Omental fat pad (tissue), 4 donors: ENCODE results near the gene DYNLT2B. TPM values are rescaled to one million over a fixed set of nuclear protein-coding genes. Genes with fewer than 3 reads are reported as not detected.
"Not testable (repeated sequence)": the region's sequence is repeated elsewhere in the genome, so short reads cannot be mapped to it uniquely, and the experiment has no call there.

Experiments
- ATAC-seq: fragments of 150-250 bp; one replicate; pipeline ENCODE4 v1.9.1; 2016; ENCODE audit warnings: mild to moderate bottlenecking, moderate library complexity; ENCODE audit not compliant: low FRiP score
- DNase-seq: peaks from one replicate; pipeline ENCODE4 v3.0.0-alpha.2; 2019; ENCODE audit warnings: low spot score
- total RNA-seq, 4 donors: library from RNA; depleted of rRNA; stranded (reverse); fragments of >200 nt; gene quantifications; one replicate each; pipeline ENCODE4 v1.1.0, GENCODE V29; 2016
- TF ChIP-seq, protein P1 (sequence below), 3 donors: fragments of 450-650 bp; IDR thresholded peaks; one replicate each; pipeline ENCODE4 v1.5.1; 2016 to 2017; ENCODE audit warnings: antibody characterized with exemption in 3 of 3, mild to moderate bottlenecking in 3 of 3, moderate library complexity in 2 of 3

The DYNLT2B gene
- 1 to 10 TPM in 3 of 4 donors, not detected in 1; 3.8 to 6.6 (median 4.6) TPM for total RNA-seq

DNA sequence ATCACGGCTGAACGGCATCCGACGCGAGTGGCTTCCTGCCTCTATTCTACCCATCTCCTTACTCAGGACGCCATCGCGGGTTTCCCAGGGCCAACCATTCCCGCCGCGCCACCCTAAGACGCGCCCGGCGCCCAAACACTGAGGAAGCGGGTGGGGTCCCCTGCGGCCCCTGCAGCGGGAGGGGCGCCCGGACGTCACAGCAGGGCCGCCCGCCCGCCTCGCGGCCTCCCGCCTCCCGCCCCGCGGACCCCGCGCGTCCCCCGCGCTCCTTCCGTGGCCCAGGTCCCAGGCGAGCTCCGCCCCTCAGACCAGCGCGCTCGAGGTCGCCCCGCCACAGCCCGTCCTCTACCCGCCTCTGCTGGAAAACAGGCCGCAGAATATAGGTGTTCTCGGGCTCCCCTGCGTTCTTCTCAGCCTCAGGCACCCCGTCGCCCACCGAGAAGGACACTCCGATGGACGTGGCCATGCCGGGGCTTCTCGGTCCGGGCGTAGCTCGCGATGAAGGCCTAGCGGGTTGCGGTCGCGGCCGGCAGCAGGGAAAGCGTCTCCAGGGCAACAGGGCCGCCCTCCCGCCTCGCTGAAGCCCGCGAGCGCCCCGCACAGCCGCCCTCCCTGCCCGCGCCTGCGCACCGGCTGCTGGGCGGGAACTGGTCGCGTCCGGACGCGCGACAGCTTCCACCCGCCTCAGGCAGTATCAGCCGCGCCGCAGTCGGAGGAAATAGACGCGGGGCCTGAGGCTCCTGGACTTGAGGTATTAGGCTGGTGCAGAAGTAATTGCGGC lies at the start of gene DYNLT2B:
TSS of gene DYNLT2B (minus strand) at position 554 of the 781 bp plus-strand sequence. CDS start at position 466, 88 bp downstream.
- TF ChIP-seq, protein P1, sequence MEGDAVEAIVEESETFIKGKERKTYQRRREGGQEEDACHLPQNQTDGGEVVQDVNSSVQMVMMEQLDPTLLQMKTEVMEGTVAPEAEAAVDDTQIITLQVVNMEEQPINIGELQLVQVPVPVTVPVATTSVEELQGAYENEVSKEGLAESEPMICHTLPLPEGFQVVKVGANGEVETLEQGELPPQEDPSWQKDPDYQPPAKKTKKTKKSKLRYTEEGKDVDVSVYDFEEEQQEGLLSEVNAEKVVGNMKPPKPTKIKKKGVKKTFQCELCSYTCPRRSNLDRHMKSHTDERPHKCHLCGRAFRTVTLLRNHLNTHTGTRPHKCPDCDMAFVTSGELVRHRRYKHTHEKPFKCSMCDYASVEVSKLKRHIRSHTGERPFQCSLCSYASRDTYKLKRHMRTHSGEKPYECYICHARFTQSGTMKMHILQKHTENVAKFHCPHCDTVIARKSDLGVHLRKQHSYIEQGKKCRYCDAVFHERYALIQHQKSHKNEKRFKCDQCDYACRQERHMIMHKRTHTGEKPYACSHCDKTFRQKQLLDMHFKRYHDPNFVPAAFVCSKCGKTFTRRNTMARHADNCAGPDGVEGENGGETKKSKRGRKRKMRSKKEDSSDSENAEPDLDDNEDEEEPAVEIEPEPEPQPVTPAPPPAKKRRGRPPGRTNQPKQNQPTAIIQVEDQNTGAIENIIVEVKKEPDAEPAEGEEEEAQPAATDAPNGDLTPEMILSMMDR (IDR thresholded peaks at IDR 0.05), result no peak
- ATAC-seq (peak; percentile 98), DNase-seq (peak; percentile 60)

DNA sequence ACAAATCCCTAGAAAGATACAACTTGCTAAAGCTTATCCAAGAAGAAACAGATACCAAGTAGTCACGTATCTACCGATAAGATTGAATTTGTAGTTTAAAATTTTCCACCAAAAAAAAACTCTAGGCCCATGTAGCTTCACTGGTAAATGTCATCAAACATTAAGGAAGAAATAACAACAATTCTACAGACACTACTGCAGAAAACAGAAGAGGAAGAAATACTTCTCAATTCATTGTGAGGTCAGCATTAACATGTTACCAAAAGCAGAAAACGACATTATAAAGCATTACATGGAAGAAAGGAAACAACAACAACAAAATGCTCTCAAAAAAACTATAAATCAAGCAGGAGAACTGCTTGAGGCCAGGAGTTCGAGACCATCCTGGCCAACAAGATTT lies 47.7 kb upstream of the DYNLT2B start:
- TF ChIP-seq, protein P1 (IDR thresholded peaks at IDR 0.05), result no peak
- ATAC-seq, result no peak
- no peak for DNase-seq

DNA sequence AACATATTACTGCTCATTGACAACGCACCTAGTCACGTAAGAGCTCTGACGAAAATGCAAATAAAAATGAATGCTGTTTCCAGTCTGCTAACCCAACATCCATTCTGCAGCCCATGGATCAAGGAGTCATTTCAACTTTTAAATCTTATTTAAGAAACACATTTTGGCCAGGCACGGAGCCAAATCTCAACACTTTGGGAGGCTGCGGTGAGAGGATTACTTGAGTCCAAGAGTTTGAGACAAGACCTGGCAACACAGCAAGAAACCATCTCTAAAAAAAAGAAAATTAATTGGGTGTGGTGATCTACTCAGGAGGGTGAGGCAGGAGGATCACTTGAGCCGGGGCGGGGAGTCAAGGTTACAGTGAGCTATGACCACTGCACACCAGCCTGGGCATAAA lies 42.5 kb upstream of the DYNLT2B start:
- no peak for DNase-seq
- no peak for ATAC-seq
- TF ChIP-seq, protein P1 (IDR thresholded peaks at IDR 0.05), result no peak

DNA sequence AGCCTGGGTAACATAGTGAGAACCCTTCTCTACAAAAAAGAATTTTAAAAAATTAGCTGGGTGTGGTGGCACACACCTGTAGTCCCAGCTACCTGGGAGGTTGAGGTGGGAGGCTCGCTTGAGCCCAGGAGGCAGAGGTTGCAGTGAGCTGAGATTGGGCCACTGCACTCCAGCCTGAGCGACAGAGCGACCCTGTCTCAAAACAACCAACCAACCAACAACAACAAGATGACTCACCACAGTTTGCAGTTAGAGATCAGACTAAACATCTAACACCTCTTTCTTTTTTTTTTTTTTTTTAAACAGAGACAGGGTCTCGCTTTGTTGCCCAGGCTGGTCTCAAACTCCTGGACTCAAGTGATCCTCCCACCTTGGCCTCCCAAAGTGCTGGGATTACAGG lies 40.5 kb upstream of the DYNLT2B start:
- not testable (repeated sequence) for ATAC-seq, DNase-seq

DNA sequence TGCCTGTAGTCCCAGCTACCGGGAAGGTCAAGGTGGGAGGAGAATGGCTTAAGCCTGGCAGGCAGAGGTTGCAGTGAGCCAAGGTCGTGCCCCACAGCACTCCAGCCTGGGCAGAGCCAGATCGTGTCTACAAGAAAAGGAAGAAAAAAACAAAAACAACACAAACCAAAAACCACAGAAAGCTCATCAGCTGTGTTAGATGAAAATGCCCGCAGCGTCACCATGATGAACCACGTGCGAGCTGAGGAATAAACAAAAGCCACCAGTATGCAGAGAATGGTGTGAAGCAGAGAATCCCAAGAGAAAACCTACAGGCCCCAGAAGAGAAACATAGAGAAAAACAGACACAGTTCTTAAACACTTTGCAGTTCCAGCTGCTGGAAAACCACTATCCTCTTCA lies 39.9 kb upstream of the DYNLT2B start:
- TF ChIP-seq, protein P1 (IDR thresholded peaks at IDR 0.05), result no peak
- no peak for ATAC-seq
- DNase-seq, result no peak

DNA sequence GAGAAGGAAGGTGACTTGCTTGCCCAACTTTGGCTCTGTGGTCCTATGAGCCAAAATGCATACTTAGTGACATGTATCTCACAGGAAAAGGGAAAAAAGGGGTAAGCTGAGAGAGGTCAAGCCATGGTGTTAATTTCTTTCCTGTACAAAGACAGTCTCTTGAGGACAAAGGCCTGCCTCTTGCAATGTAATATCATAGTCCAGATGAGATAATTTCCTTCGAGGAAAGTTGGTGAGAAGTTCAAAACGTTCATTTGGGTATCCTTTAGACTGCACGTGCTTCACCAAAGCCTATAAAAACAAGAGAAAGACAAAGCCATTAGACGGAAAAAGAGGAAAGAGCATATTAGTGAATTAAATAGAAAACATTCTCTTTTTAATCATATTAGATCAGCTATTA lies 38.5 kb upstream of the DYNLT2B start:
- ATAC-seq (no peak), DNase-seq (no peak)

DNA sequence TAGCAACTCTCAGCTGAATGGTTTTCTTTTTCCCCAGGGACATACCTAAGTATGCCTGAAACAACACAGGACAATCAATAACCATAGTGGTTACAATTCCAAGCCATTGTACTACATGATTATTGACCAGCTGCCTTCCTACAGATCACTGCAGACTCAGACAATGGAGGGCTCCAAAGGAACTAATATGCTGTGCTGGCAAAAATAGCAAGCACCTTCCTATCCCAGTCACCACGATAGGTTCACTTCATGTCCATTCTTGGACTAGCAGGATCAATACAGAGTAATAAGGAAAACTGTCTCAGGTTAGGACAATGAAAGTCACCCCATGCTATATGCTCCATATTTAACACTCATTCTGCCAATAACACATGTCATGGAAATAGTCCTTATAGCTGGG lies 37.6 kb upstream of the DYNLT2B start:
- ATAC-seq, result no peak
- TF ChIP-seq, protein P1 (IDR thresholded peaks at IDR 0.05), result no peak
- DNase-seq, result no peak

More for the DNA sequence above, 38.5 kb upstream of the DYNLT2B start:
- TF ChIP-seq, protein P1 (IDR thresholded peaks at IDR 0.05), result no peak
